Measurements from ENCODE around the gene PARL. TPM values are rescaled to one million over a fixed set of nuclear protein-coding genes. Genes with fewer than 3 reads are reported as not detected.

PARL gene
- total RNA-seq, 4 donors from 2014 or later: 47.6 to 66.6 (median 55.7) TPM

DNA sequence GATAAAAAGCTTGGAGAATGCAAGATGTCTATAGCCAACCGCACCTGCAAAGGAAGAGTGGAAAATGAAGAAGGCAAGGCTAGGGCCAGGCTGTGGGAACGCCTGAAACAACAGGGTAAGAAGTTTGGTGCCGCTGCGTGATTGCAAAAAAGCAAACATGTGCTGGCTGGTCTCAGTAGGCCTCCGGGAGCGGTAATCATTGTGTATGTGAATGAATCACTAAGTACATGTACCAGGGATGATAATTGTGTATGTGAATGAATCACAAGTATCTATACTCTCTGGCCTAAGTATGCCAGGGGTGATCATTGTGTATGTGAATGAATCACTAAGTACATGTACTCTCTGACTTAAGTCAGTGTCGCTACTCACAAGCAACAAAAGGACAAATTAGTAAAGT, 40.3 kb upstream of the PARL start:
- no peak for DNase-seq (ENCODE audit: low spot score in 2 of 2)
- H3K36me3 ChIP-seq: peaks cover 0 to 98% (median 5%) of the 10 kb centered on the region in 3 donors

DNA sequence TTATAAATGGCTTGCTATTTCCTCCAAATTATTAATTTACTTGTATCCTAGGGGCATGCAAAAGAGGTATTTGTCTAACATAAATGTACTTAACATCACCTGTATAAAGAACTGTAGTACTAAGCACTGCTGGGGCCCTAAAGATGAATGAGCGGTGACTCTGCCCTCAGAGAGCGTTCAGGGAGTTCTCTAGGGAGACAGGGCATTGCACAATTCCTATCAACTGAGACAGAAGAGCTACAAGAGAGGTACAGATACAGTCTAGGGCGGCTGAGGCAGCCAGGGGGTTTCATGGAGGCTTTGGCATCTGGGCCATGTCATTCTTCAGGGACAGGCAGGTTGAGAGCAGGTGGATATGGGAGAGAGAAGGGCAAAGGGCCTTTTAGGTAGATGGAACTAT, 39.9 kb upstream of the PARL start:
- TF ChIP-seq POLR2A (IDR thresholded peaks at IDR 0.05): no peak
- no peak for TF ChIP-seq EP300 (IDR thresholded peaks at IDR 0.05)
- TF ChIP-seq, protein P1, sequence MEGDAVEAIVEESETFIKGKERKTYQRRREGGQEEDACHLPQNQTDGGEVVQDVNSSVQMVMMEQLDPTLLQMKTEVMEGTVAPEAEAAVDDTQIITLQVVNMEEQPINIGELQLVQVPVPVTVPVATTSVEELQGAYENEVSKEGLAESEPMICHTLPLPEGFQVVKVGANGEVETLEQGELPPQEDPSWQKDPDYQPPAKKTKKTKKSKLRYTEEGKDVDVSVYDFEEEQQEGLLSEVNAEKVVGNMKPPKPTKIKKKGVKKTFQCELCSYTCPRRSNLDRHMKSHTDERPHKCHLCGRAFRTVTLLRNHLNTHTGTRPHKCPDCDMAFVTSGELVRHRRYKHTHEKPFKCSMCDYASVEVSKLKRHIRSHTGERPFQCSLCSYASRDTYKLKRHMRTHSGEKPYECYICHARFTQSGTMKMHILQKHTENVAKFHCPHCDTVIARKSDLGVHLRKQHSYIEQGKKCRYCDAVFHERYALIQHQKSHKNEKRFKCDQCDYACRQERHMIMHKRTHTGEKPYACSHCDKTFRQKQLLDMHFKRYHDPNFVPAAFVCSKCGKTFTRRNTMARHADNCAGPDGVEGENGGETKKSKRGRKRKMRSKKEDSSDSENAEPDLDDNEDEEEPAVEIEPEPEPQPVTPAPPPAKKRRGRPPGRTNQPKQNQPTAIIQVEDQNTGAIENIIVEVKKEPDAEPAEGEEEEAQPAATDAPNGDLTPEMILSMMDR (IDR thresholded peaks at IDR 0.05): no peak
- WGBS, 2 donors: 94 to 95% methylated on average over 3 of the region's 3 CpGs
- H3K9me3 ChIP-seq: no peaks in the 10 kb centered on the region
- H3K4me3 ChIP-seq: no peak overlapping the region
- no peak overlapping the region for H3K27ac ChIP-seq
- no peaks in the 10 kb centered on the region for H3K4me1 ChIP-seq
- no peaks in the 10 kb centered on the region for H3K27me3 ChIP-seq
- no peak for DNase-seq (ENCODE audit: low spot score in 2 of 2)
- H3K36me3 ChIP-seq: peaks cover 0 to 100% (median 5%) of the 10 kb centered on the region in 3 donors

More for the DNA sequence above, 40.3 kb upstream of the PARL start:
- H3K4me3 ChIP-seq: no peak overlapping the region
- H3K4me1 ChIP-seq: no peaks in the 10 kb centered on the region
- no peak overlapping the region for H3K27ac ChIP-seq
- 94 to 95% methylated on average over 7 of the region's 7 CpGs for WGBS, 2 donors
- TF ChIP-seq EP300 (IDR thresholded peaks at IDR 0.05): no peak
- TF ChIP-seq, protein P1 (IDR thresholded peaks at IDR 0.05): no peak
- no peak for TF ChIP-seq POLR2A (IDR thresholded peaks at IDR 0.05)
- H3K27me3 ChIP-seq: no peaks in the 10 kb centered on the region
- H3K9me3 ChIP-seq: no peaks in the 10 kb centered on the region

DNA sequence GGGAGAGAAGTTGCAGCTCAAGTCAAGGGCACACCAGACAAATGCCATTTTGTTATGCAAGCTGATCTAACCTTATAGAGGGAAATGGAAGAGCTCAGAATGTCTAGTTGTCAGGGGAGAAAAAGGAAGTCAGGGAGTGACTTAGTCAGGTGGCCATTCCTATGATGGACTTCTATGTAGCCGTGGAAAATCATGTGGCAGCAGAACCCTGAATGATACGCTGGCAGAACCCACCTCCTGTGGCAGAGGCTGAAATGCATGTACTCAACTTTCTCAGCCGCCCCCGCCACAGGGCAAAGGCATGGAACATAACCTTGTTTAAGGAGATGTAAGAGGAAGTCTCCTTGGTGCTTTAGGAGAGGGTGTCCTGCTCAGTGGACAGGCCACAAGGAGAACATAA, 37.7 kb upstream of the PARL start:
- Histone ChIP-seq H3K27ac (no peak overlapping the region), H3K36me3 (peaks cover 0 to 80% (median 5%) of the 10 kb centered on the region in 3 donors), H3K9me3 (no peaks in the 10 kb centered on the region), H3K4me3 (no peak overlapping the region), H3K27me3 (no peaks in the 10 kb centered on the region), H3K4me1 (no peaks in the 10 kb centered on the region)
- TF ChIP-seq, protein P1 (IDR thresholded peaks at IDR 0.05): no peak
- no peak for TF ChIP-seq EP300 (IDR thresholded peaks at IDR 0.05)
- TF ChIP-seq POLR2A (IDR thresholded peaks at IDR 0.05): no peak
- WGBS, 2 donors: 84 to 98% methylated on average over 4 of the region's 4 CpGs
- DNase-seq (ENCODE audit: low spot score in 2 of 2): no peak

DNA sequence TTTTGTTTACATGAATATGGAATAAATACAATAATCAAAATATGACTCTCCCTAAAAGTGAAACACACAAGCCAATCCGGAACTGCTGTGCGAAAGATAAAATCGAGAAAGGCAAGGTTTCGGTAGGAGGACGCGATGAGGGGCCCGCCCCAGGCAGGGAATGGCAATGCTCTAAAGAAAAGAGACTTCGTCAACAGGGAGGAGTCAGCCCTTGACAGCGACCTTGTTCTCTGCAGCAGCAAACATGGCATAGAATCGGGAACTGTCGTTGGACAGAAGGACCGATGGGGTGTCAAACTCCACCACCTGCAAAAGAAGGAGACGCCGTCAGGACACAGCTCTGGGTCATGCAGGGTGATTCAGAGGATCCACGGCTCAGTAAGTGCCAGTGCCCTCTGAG, 36.4 kb upstream of the PARL start:
- Histone ChIP-seq H3K9me3 (no peaks in the 10 kb centered on the region), H3K4me3 (no peak overlapping the region), H3K4me1 (no peaks in the 10 kb centered on the region), H3K36me3 (peaks cover 0 to 67% (median 5%) of the 10 kb centered on the region in 3 donors), H3K27me3 (no peaks in the 10 kb centered on the region), H3K27ac (no peak overlapping the region)
- TF ChIP-seq POLR2A (IDR thresholded peaks at IDR 0.05) (no peak), EP300 (IDR thresholded peaks at IDR 0.05) (no peak)
- TF ChIP-seq, protein P1 (IDR thresholded peaks at IDR 0.05): no peak
- WGBS, 2 donors: 90 to 91% methylated on average over 15 of the region's 15 CpGs
- DNase-seq (ENCODE audit: low spot score in 2 of 2): no peak

DNA sequence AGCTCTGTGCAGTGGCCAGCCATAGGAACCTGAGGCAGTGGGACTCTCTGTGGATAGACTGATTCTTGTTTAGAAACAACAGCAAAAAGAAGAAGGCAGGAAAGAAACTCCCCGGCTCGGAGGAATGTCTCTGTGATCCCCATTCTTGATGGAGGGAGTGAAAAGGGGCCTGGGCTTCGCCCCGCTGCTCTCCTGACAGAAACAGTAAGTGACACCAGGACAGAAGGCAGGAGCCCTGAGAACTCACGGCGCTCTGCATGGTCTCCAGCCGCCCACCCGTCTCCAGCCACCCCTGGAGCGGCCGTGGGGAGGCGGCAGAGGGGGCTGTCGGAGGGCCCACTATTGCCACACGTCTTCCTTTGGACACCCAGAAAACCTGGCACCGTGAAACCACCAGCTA, 35.7 kb upstream of the PARL start:
- Histone ChIP-seq H3K4me1 (no peaks in the 10 kb centered on the region), H3K9me3 (no peaks in the 10 kb centered on the region), H3K27me3 (no peaks in the 10 kb centered on the region), H3K27ac (no peak overlapping the region), H3K36me3 (peaks cover 0 to 60% (median 5%) of the 10 kb centered on the region in 3 donors), H3K4me3 (no peak overlapping the region)
- TF ChIP-seq, protein P1 (IDR thresholded peaks at IDR 0.05): no peak
- TF ChIP-seq POLR2A (IDR thresholded peaks at IDR 0.05) (no peak), EP300 (IDR thresholded peaks at IDR 0.05) (no peak)
- WGBS, 2 donors: 85 to 86% methylated on average over 14 of the region's 14 CpGs
- no peak for DNase-seq (ENCODE audit: low spot score in 2 of 2)

Data from tibial nerve (tissue), 4 donors.